Gastrocnemius medialis (tissue), 4 donors: ENCODE data around the gene COL19A1. TPM values are rescaled to one million over a fixed set of nuclear protein-coding genes. Genes with fewer than 3 reads are reported as not detected.
"Not testable (repeated sequence)": the region's sequence is repeated elsewhere in the genome, so short reads cannot be mapped to it uniquely, and the experiment has no call there.

ENCODE experiments used
- ATAC-seq, 2 donors: fragments of 150-250 bp; one replicate each; pipeline ENCODE4 v1.9.1; 2016
- DNase-seq, 2 donors: peaks; one replicate each; pipeline ENCODE4 v3.0.0-alpha.2; 2019
- H3K27ac ChIP-seq, 4 donors: fragments of 200-600 bp; sonication (generic); 1 replicate in 1 of 4; 2 replicates in 3 of 4; pipeline ENCODE4 v1.5.1; 2016 to 2018; ENCODE audit warnings: mild to moderate bottlenecking in 2 of 4, moderate library complexity in 1 of 4
- H3K27me3 ChIP-seq, 3 donors: fragments of 200-600 bp; sonication (generic) in 2 of 3; 1 replicate in 1 of 3; 2 replicates in 2 of 3; pipeline versions ENCODE4 v1.5.1 to v1.6.0; 2016 to 2019; ENCODE audit warnings: mild to moderate bottlenecking in 1 of 3, moderate library complexity in 1 of 3
- H3K36me3 ChIP-seq, 2 donors: fragments of 200-600 bp; sonication (generic) in 1 of 2; one replicate each; pipeline ENCODE4 v1.5.1; 2017 to 2018
- H3K4me1 ChIP-seq, 2 donors: fragments of 200-600 bp; sonication (generic) in 1 of 2; one replicate each; pipeline ENCODE4 v1.5.1; 2016 to 2017; ENCODE audit warnings: mild to moderate bottlenecking in 2 of 2
- H3K4me3 ChIP-seq, 4 donors: fragments of 200-600 bp; sonication (generic) in 3 of 4; 1 replicate in 1 of 4; 2 replicates in 3 of 4; pipeline ENCODE4 v1.5.1; 2016 to 2019; ENCODE audit warnings: mild to moderate bottlenecking in 2 of 4
- H3K9me3 ChIP-seq, 3 donors: fragments of 200-600 bp; sonication (generic) in 2 of 3; 1 replicate in 1 of 3; 2 replicates in 2 of 3; pipeline ENCODE4 v1.5.1; 2016 to 2019
- CTCF ChIP-seq, 5 experiments: fragments of 450-650 bp in 3 of 5; fragments of 200-600 bp in 2 of 5; sonication (generic) in 2 of 5; IDR thresholded peaks in 4 of 5; conservative IDR thresholded peaks in 1 of 5; 1 replicate in 4 of 5; 2 replicates in 1 of 5; pipeline ENCODE4 v1.5.1; 2016 to 2019; ENCODE audit warnings: antibody characterized with exemption in 5 of 5, mild to moderate bottlenecking in 3 of 5, moderate library complexity in 3 of 5
- POLR2A ChIP-seq, 2 donors: fragments of 450-650 bp; IDR thresholded peaks; one replicate each; pipeline ENCODE4 v1.6.1; 2017; ENCODE audit warnings: antibody characterized with exemption in 2 of 2, mild to moderate bottlenecking in 2 of 2, moderate library complexity in 2 of 2
- in situ Hi-C, 4 donors: fragments of 200-750 bp; cut with MboI; loops; one replicate each; pipeline versions ENCODE4 v1.15.0 to v1.8.0; 2017; ENCODE audit warnings: low sequenced_read_pairs in 4 of 4
- intact Hi-C: fragments of 100-400 bp; cut with DNase I; formaldehyde crosslinking; loops from one replicate; pipeline ENCODE4 v1.15.1; 2023; ENCODE audit warnings: low total_unique reads
- total RNA-seq, 4 donors: library from RNA; depleted of rRNA; stranded (reverse); fragments of >200 nt; gene quantifications; one replicate each; pipeline versions ENCODE4 v1.1.0 to v1.2.3, GENCODE V29; 2016

COL19A1 gene
- total RNA-seq, 4 donors from 2014 or later = 0.05 to 0.65 (median 0.14) TPM

- intact Hi-C loops (no loop called here), in situ Hi-C loops (no loop called here)
- H3K9me3 ChIP-seq = no peaks in the 10 kb centered on the region
- no peak overlapping the region for H3K27ac ChIP-seq
- no peak for TF ChIP-seq POLR2A (IDR thresholded peaks at IDR 0.05)
- TF ChIP-seq CTCF (IDR thresholded peaks at IDR 0.05 in 4 of 5, conservative IDR thresholded peaks at IDR 0.05 in 1 of 5) = no peak
- no peaks in the 10 kb centered on the region for H3K36me3 ChIP-seq
- ATAC-seq (no peak), DNase-seq (no peak)
- H3K4me1 ChIP-seq = peaks cover 2 to 3% of the 10 kb centered on the region in 2 donors
- H3K4me3 ChIP-seq = no peak overlapping the region
- H3K27me3 ChIP-seq = no peaks in the 10 kb centered on the region
Measured at GRCh38 chr6:69918813-69919475, 52.6 kb downstream of the COL19A1 start.

- intact Hi-C loops, H3K36me3 ChIP-seq, H3K27ac ChIP-seq, ATAC-seq, H3K4me1 ChIP-seq, H3K4me3 ChIP-seq, DNase-seq, in situ Hi-C loops, H3K9me3 ChIP-seq, H3K27me3 ChIP-seq: not testable (repeated sequence)
Measured at GRCh38 chr6:69921066-69921465, 54.7 kb downstream of the COL19A1 start.

GRCh38 chr6:69921611-69922010 lies 55.3 kb downstream of the COL19A1 start:
- H3K36me3 ChIP-seq, H3K4me3 ChIP-seq, DNase-seq, in situ Hi-C loops, H3K27ac ChIP-seq, ATAC-seq, H3K27me3 ChIP-seq, intact Hi-C loops, H3K4me1 ChIP-seq, H3K9me3 ChIP-seq: not testable (repeated sequence)

- H3K4me1 ChIP-seq = no peaks in the 10 kb centered on the region
- H3K4me3 ChIP-seq = no peak overlapping the region
- no peaks in the 10 kb centered on the region for H3K27me3 ChIP-seq
- TF ChIP-seq CTCF (IDR thresholded peaks at IDR 0.05 in 4 of 5, conservative IDR thresholded peaks at IDR 0.05 in 1 of 5) (no peak), POLR2A (IDR thresholded peaks at IDR 0.05) (no peak)
- in situ Hi-C loops = no loop called here
- DNase-seq (no peak), ATAC-seq (no peak)
- no peaks in the 10 kb centered on the region for H3K36me3 ChIP-seq
- H3K9me3 ChIP-seq = no peaks in the 10 kb centered on the region
- H3K27ac ChIP-seq = no peak overlapping the region
- intact Hi-C loops = no loop called here
Measured at GRCh38 chr6:69926745-69927144, 60.4 kb downstream of the COL19A1 start.

- intact Hi-C loops = no loop called here
- ATAC-seq = no peak
- no peaks in the 10 kb centered on the region for H3K27me3 ChIP-seq
Measured at GRCh38 chr6:69933239-69933638, 66.9 kb downstream of the COL19A1 start.

More at GRCh38 chr6:69933239-69933638, 66.9 kb downstream of the COL19A1 start:
- no peaks in the 10 kb centered on the region for H3K36me3 ChIP-seq
- DNase-seq = no peak
- H3K27ac ChIP-seq = no peak overlapping the region
- peaks cover 13 to 24% of the 10 kb centered on the region in 2 donors for H3K4me1 ChIP-seq
- TF ChIP-seq POLR2A (IDR thresholded peaks at IDR 0.05) (no peak), CTCF (IDR thresholded peaks at IDR 0.05 in 4 of 5, conservative IDR thresholded peaks at IDR 0.05 in 1 of 5) (no peak)
- H3K9me3 ChIP-seq = no peaks in the 10 kb centered on the region
- in situ Hi-C loops = no loop called here
- no peak overlapping the region for H3K4me3 ChIP-seq
